Measurements from ENCODE around the gene MYMK.

The MYMK gene

GRCh38 chr9:133470988-133471387 is 53.8 kb downstream of the MYMK start:
- Histone ChIP-seq H3K4me3 (ENCODE audit: low read length in 2 of 2) (no peak overlapping the region), H3K4me1 (ENCODE audit: control insufficient read depth, insufficient read depth, low read length) (no peaks in the 10 kb centered on the region), H3K9ac (ENCODE audit: low read length in 2 of 2) (no peak overlapping the region), H3K27me3 (ENCODE audit: control insufficient read depth in 1 of 2, insufficient read depth in 2 of 2, low read length in 2 of 2) (no peaks in the 10 kb centered on the region), H3K36me3 (ENCODE audit: control insufficient read depth in 2 of 2, insufficient read depth in 2 of 2, low read length in 2 of 2) (peaks cover 2 to 3% of the 10 kb centered on the region in 2 donors), H3K27ac (ENCODE audit: low read length) (no peak overlapping the region), H3K9me3 (ENCODE audit: control insufficient read depth in 2 of 2, low read length in 2 of 2) (no peaks in the 10 kb centered on the region)

- Histone ChIP-seq H3K4me3 (ENCODE audit: low read length in 2 of 2) (no peak overlapping the region), H3K4me1 (ENCODE audit: control insufficient read depth, insufficient read depth, low read length) (no peaks in the 10 kb centered on the region), H3K27me3 (ENCODE audit: control insufficient read depth in 1 of 2, insufficient read depth in 2 of 2, low read length in 2 of 2) (no peaks in the 10 kb centered on the region), H3K9me3 (ENCODE audit: control insufficient read depth in 2 of 2, low read length in 2 of 2) (no peaks in the 10 kb centered on the region), H3K36me3 (ENCODE audit: control insufficient read depth in 2 of 2, insufficient read depth in 2 of 2, low read length in 2 of 2) (peaks cover 0 to 4% of the 10 kb centered on the region in 2 donors), H3K27ac (ENCODE audit: low read length) (no peak overlapping the region), H3K9ac (ENCODE audit: low read length in 2 of 2) (no peak overlapping the region)
Observed at GRCh38 chr9:133470427-133470924, 54.3 kb downstream of the MYMK start.

- Histone ChIP-seq H3K27ac (ENCODE audit: low read length) (no peak overlapping the region), H3K36me3 (ENCODE audit: control insufficient read depth in 2 of 2, insufficient read depth in 2 of 2, low read length in 2 of 2) (peaks cover 2 to 5% of the 10 kb centered on the region in 2 donors), H3K4me3 (ENCODE audit: low read length in 2 of 2) (no peak overlapping the region), H3K9ac (ENCODE audit: low read length in 2 of 2) (no peak overlapping the region), H3K27me3 (ENCODE audit: control insufficient read depth in 1 of 2, insufficient read depth in 2 of 2, low read length in 2 of 2) (no peaks in the 10 kb centered on the region), H3K4me1 (ENCODE audit: control insufficient read depth, insufficient read depth, low read length) (no peaks in the 10 kb centered on the region), H3K9me3 (ENCODE audit: control insufficient read depth in 2 of 2, low read length in 2 of 2) (no peaks in the 10 kb centered on the region)
Observed at GRCh38 chr9:133468777-133469421, 55.9 kb downstream of the MYMK start.

GRCh38 chr9:133468374-133468773 is 56.4 kb downstream of the MYMK start:
- H3K4me1 ChIP-seq (ENCODE audit: control insufficient read depth, insufficient read depth, low read length) = no peaks in the 10 kb centered on the region
- H3K4me3 ChIP-seq (ENCODE audit: low read length in 2 of 2) = no peak overlapping the region
- H3K36me3 ChIP-seq (ENCODE audit: control insufficient read depth in 2 of 2, insufficient read depth in 2 of 2, low read length in 2 of 2) = peaks cover 2 to 5% of the 10 kb centered on the region in 2 donors
- no peaks in the 10 kb centered on the region for H3K9me3 ChIP-seq (ENCODE audit: control insufficient read depth in 2 of 2, low read length in 2 of 2)
- no peak overlapping the region for H3K27ac ChIP-seq (ENCODE audit: low read length)
- H3K27me3 ChIP-seq (ENCODE audit: control insufficient read depth in 1 of 2, insufficient read depth in 2 of 2, low read length in 2 of 2) = no peaks in the 10 kb centered on the region
- no peak overlapping the region for H3K9ac ChIP-seq (ENCODE audit: low read length in 2 of 2)

GRCh38 chr9:133467101-133467500 is 57.7 kb downstream of the MYMK start:
- H3K27me3 ChIP-seq (ENCODE audit: control insufficient read depth in 1 of 2, insufficient read depth in 2 of 2, low read length in 2 of 2) = no peaks in the 10 kb centered on the region
- H3K9me3 ChIP-seq (ENCODE audit: control insufficient read depth in 2 of 2, low read length in 2 of 2) = no peaks in the 10 kb centered on the region
- no peak overlapping the region for H3K27ac ChIP-seq (ENCODE audit: low read length)
- H3K36me3 ChIP-seq (ENCODE audit: control insufficient read depth in 2 of 2, insufficient read depth in 2 of 2, low read length in 2 of 2) = peaks cover 2 to 5% of the 10 kb centered on the region in 2 donors
- no peak overlapping the region for H3K4me3 ChIP-seq (ENCODE audit: low read length in 2 of 2)
- no peak overlapping the region for H3K9ac ChIP-seq (ENCODE audit: low read length in 2 of 2)
- H3K4me1 ChIP-seq (ENCODE audit: control insufficient read depth, insufficient read depth, low read length) = peaks cover under 1% of the 10 kb centered on the region

- Histone ChIP-seq H3K4me3 (ENCODE audit: low read length in 2 of 2) (no peak overlapping the region), H3K36me3 (ENCODE audit: control insufficient read depth in 2 of 2, insufficient read depth in 2 of 2, low read length in 2 of 2) (peaks cover 2 to 5% of the 10 kb centered on the region in 2 donors), H3K9ac (ENCODE audit: low read length in 2 of 2) (no peak overlapping the region), H3K4me1 (ENCODE audit: control insufficient read depth, insufficient read depth, low read length) (peaks cover 9% of the 10 kb centered on the region), H3K27ac (ENCODE audit: low read length) (no peak overlapping the region), H3K9me3 (ENCODE audit: control insufficient read depth in 2 of 2, low read length in 2 of 2) (no peaks in the 10 kb centered on the region), H3K27me3 (ENCODE audit: control insufficient read depth in 1 of 2, insufficient read depth in 2 of 2, low read length in 2 of 2) (no peaks in the 10 kb centered on the region)
Observed at GRCh38 chr9:133465984-133466383, 58.8 kb downstream of the MYMK start.

GRCh38 chr9:133464638-133465037 is 60.1 kb downstream of the MYMK start:
- peaks cover 2 to 5% of the 10 kb centered on the region in 2 donors for H3K36me3 ChIP-seq (ENCODE audit: control insufficient read depth in 2 of 2, insufficient read depth in 2 of 2, low read length in 2 of 2)
- no peak overlapping the region for H3K9ac ChIP-seq (ENCODE audit: low read length in 2 of 2)
- H3K27me3 ChIP-seq (ENCODE audit: control insufficient read depth in 1 of 2, insufficient read depth in 2 of 2, low read length in 2 of 2) = no peaks in the 10 kb centered on the region
- H3K4me1 ChIP-seq (ENCODE audit: control insufficient read depth, insufficient read depth, low read length) = peaks cover 14% of the 10 kb centered on the region
- no peak overlapping the region for H3K4me3 ChIP-seq (ENCODE audit: low read length in 2 of 2)
- no peak overlapping the region for H3K27ac ChIP-seq (ENCODE audit: low read length)
- no peaks in the 10 kb centered on the region for H3K9me3 ChIP-seq (ENCODE audit: control insufficient read depth in 2 of 2, low read length in 2 of 2)
